ENCODE results near the gene SMCO4.

DNA sequence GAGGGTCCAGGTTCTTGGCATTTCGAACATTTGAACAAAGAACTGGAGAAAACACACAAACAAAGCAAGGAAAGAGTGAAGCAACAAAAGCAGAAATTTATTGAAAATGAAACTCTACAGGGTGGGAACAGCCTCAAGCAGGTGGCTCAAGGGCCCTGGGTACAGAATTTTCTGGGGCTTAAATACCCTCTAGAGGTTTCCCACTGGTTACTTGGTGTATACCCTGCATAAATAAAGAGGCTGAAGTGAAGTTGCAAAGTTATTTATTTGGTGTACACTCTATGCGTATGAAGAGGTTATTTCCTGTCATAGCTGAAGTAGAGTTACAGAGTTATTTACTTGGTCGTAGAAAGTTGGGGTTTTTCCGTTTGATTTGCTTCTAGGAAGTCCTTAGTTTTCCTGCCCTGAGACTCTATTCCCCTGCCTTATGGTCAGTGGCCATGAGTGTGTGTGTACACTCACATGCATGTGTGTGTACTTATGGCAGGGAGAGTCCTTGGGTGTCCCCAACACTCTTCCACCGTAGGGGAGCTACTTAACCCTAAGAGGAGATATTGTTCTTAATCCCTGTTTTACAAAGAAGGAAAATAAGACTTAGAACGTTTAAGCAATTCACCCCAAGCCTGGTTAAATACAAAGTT lies 5.6 kb upstream of the SMCO4 start:
- no peak for TF ChIP-seq CTCF (conservative IDR thresholded peaks at IDR 0.05)
- TF ChIP-seq EZH2 (IDR thresholded peaks at IDR 0.05; ENCODE audit: low read depth) = no peak
